ENCODE results near the gene NPC2. TPM values are rescaled to one million over a fixed set of nuclear protein-coding genes. Genes with fewer than 3 reads are reported as not detected.
"Not testable (repeated sequence)": the region's sequence is repeated elsewhere in the genome, so short reads cannot be mapped to it uniquely, and the experiment has no call there.

NPC2 gene
- total RNA-seq, 2 donors from 2014 or later = 12.7 to 24.8 TPM

- Mint-ChIP-seq H3K27ac (no peak overlapping the region), H3K36me3 (no peaks in the 10 kb centered on the region), H3K4me3 (no peak overlapping the region), H3K27me3 (peaks cover 15 to 26% of the 10 kb centered on the region in 2 donors), H3K4me1 (ENCODE audit: low read depth in 2 of 2) (no peaks in the 10 kb centered on the region), H3K9me3 (no peaks in the 10 kb centered on the region)
- DNase-seq (ENCODE audit: low spot score) (no peak), ATAC-seq (no peak)
Measured at GRCh38 chr14:74459976-74460375, 33.1 kb downstream of the NPC2 start.

GRCh38 chr14:74459289-74459946 is 33.7 kb downstream of the NPC2 start:
- no peaks in the 10 kb centered on the region for H3K9me3 Mint-ChIP-seq
- H3K27ac Mint-ChIP-seq = no peak overlapping the region
- ATAC-seq (peak; percentile 65 to 74), DNase-seq (ENCODE audit: low spot score) (peak; percentile 55)
- no peaks in the 10 kb centered on the region for H3K36me3 Mint-ChIP-seq
- peaks cover 18 to 26% of the 10 kb centered on the region in 2 donors for H3K27me3 Mint-ChIP-seq
- H3K4me1 Mint-ChIP-seq (ENCODE audit: low read depth in 2 of 2) = no peaks in the 10 kb centered on the region
- H3K4me3 Mint-ChIP-seq = no peak overlapping the region

GRCh38 chr14:74457565-74457895 is 35.6 kb downstream of the NPC2 start:
- Mint-ChIP-seq H3K27ac (no peak overlapping the region), H3K27me3 (peaks cover 26 to 29% of the 10 kb centered on the region in 2 donors), H3K9me3 (no peaks in the 10 kb centered on the region), H3K36me3 (no peaks in the 10 kb centered on the region), H3K4me1 (ENCODE audit: low read depth in 2 of 2) (no peaks in the 10 kb centered on the region), H3K4me3 (no peak overlapping the region)
- no peak for ATAC-seq
- no peak for DNase-seq (ENCODE audit: low spot score)

- Mint-ChIP-seq H3K36me3 (no peaks in the 10 kb centered on the region), H3K4me1 (ENCODE audit: low read depth in 2 of 2) (no peaks in the 10 kb centered on the region), H3K9me3 (no peaks in the 10 kb centered on the region), H3K27me3 (peaks cover 29 to 31% of the 10 kb centered on the region in 2 donors), H3K27ac (no peak overlapping the region), H3K4me3 (no peak overlapping the region)
- DNase-seq (ENCODE audit: low spot score) = no peak
- ATAC-seq = no peak
Measured at GRCh38 chr14:74456684-74457564, 36.2 kb downstream of the NPC2 start.

- H3K9me3 Mint-ChIP-seq; H3K27ac Mint-ChIP-seq; H3K36me3 Mint-ChIP-seq; ATAC-seq; H3K4me3 Mint-ChIP-seq; DNase-seq (ENCODE audit: low spot score); H3K4me1 Mint-ChIP-seq (ENCODE audit: low read depth in 2 of 2): not testable (repeated sequence)
- H3K27me3 Mint-ChIP-seq = peaks cover 19 to 22% of the 10 kb centered on the region in 2 donors
Measured at GRCh38 chr14:74454397-74454796, 38.7 kb downstream of the NPC2 start.

- Mint-ChIP-seq H3K4me1 (ENCODE audit: low read depth in 2 of 2) (no peaks in the 10 kb centered on the region), H3K4me3 (no peak overlapping the region), H3K36me3 (no peaks in the 10 kb centered on the region), H3K27ac (no peak overlapping the region), H3K27me3 (peaks cover 26 to 34% of the 10 kb centered on the region in 2 donors), H3K9me3 (no peaks in the 10 kb centered on the region)
- ATAC-seq (no peak), DNase-seq (ENCODE audit: low spot score) (no peak)
Measured at GRCh38 chr14:74444866-74445265, 48.2 kb downstream of the NPC2 start.

- Mint-ChIP-seq H3K36me3 (no peaks in the 10 kb centered on the region), H3K27ac (no peak overlapping the region), H3K27me3 (peaks cover 12 to 23% of the 10 kb centered on the region in 2 donors), H3K9me3 (no peaks in the 10 kb centered on the region), H3K4me1 (ENCODE audit: low read depth in 2 of 2) (no peaks in the 10 kb centered on the region), H3K4me3 (no peak overlapping the region)
- ATAC-seq (no peak), DNase-seq (ENCODE audit: low spot score) (no peak)
Measured at GRCh38 chr14:74442757-74443156, 50.3 kb downstream of the NPC2 start.

GRCh38 chr14:74441113-74441512 is 52.0 kb downstream of the NPC2 start:
- no peak for ATAC-seq
- H3K36me3 Mint-ChIP-seq = no peaks in the 10 kb centered on the region
- DNase-seq (ENCODE audit: low spot score) = no peak
- H3K9me3 Mint-ChIP-seq = no peaks in the 10 kb centered on the region
- no peaks in the 10 kb centered on the region for H3K4me1 Mint-ChIP-seq (ENCODE audit: low read depth in 2 of 2)
- H3K27me3 Mint-ChIP-seq = peaks cover 18 to 19% of the 10 kb centered on the region in 2 donors
- H3K27ac Mint-ChIP-seq = no peak overlapping the region
- H3K4me3 Mint-ChIP-seq = no peak overlapping the region

GRCh38 chr14:74438351-74438915 is 54.7 kb downstream of the NPC2 start:
- Mint-ChIP-seq H3K36me3 (no peaks in the 10 kb centered on the region), H3K27ac (no peak overlapping the region), H3K4me3 (no peak overlapping the region), H3K4me1 (ENCODE audit: low read depth in 2 of 2) (no peaks in the 10 kb centered on the region), H3K27me3 (peaks cover 22 to 33% of the 10 kb centered on the region in 2 donors), H3K9me3 (no peaks in the 10 kb centered on the region)
- no peak for DNase-seq (ENCODE audit: low spot score)
- ATAC-seq = no peak

GRCh38 chr14:74437496-74438053 is 55.5 kb downstream of the NPC2 start:
- DNase-seq (ENCODE audit: low spot score) (no peak), ATAC-seq (no peak)
- no peak overlapping the region for H3K4me3 Mint-ChIP-seq
- H3K36me3 Mint-ChIP-seq = no peaks in the 10 kb centered on the region
- no peaks in the 10 kb centered on the region for H3K4me1 Mint-ChIP-seq (ENCODE audit: low read depth in 2 of 2)
- no peak overlapping the region for H3K27ac Mint-ChIP-seq
- peaks cover 15 to 27% of the 10 kb centered on the region in 2 donors for H3K27me3 Mint-ChIP-seq
- H3K9me3 Mint-ChIP-seq = no peaks in the 10 kb centered on the region

- DNase-seq (ENCODE audit: low spot score) (no peak), ATAC-seq (no peak)
- no peak overlapping the region for H3K27ac Mint-ChIP-seq
- H3K36me3 Mint-ChIP-seq = no peaks in the 10 kb centered on the region
- no peaks in the 10 kb centered on the region for H3K9me3 Mint-ChIP-seq
- H3K4me3 Mint-ChIP-seq = no peak overlapping the region
- no peaks in the 10 kb centered on the region for H3K4me1 Mint-ChIP-seq (ENCODE audit: low read depth in 2 of 2)
- peaks cover 16 to 40% of the 10 kb centered on the region in 2 donors for H3K27me3 Mint-ChIP-seq
Measured at GRCh38 chr14:74434294-74434693, 58.8 kb downstream of the NPC2 start.

- no peak for ATAC-seq
- DNase-seq (ENCODE audit: low spot score) = no peak
- Mint-ChIP-seq H3K4me1 (ENCODE audit: low read depth in 2 of 2) (peaks cover 3 to 6% of the 10 kb centered on the region in 2 donors), H3K36me3 (no peaks in the 10 kb centered on the region), H3K9me3 (no peaks in the 10 kb centered on the region), H3K27me3 (peaks cover 41 to 42% of the 10 kb centered on the region in 2 donors), H3K4me3 (no peak overlapping the region), H3K27ac (no peak overlapping the region)
Measured at GRCh38 chr14:74429991-74430390, 63.1 kb downstream of the NPC2 start.

Data from natural killer cell treated with Interleukin-12 subunit alpha and Interleukin-12 subunit beta and Interleukin-15 and Interleukin-18, amount 100 ng/mL, for 72 hours (primary cell).